ENCODE results near the gene MAD1L1.

Gene MAD1L1

DNA sequence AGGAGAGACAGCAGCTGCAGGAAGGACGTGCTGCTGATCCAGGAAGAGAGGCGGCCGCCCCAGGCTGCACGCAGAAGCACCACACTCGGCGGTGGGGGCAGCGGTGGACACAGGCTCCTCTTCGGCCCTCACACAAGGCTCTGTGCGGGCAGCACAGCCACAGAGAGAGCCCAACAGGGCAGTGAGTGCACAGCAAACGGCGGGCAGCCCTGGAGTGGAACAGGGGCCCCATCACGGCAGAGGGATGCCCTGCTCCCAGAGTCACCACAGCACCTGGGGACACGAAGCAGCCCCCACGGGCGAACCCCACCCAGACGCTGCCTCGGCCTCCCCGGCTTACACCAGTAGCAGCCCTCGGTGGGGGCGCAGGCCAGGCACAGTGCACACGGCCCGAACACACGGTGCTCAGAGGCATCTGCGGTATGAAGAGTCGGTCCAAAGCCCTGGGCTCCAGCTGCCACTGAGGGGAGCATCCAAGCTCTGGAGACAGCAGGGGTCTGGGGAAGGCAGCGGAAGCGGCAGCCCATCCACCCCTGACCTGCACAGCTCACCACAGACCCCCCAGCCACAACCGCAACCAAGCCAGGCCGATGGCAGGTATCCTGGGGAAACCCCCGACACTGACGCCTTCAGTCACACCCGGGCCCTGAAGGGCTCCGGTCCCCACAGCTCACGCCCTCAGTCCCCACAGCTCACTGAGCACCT, 26.1 kb upstream of the MAD1L1 start:
- in situ Hi-C loops (cut with MboI; ENCODE audit: low sequenced_read_pairs), result no loop called here

DNA sequence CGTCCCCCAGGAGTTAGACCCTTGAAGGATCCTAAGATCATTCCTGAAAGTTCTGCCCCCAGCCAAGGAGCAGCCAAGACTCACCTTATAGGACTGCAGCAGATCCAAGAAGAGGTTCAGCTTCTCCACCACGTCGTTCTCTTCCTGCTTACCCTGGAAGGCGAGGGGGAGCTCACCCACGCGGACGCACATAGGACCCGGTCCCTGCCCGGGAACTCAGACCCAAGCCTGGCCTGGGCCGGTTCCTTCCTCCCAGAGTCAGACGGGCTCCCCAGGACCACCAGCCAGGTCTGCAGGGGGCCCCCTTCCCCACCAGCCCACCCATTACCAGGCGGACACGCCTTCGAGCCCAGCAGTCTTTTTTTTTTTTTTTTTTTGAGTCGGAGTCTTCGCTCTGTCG, 24.9 kb upstream of the MAD1L1 start:
- in situ Hi-C loops (cut with MboI; ENCODE audit: low sequenced_read_pairs), result no loop called here

DNA sequence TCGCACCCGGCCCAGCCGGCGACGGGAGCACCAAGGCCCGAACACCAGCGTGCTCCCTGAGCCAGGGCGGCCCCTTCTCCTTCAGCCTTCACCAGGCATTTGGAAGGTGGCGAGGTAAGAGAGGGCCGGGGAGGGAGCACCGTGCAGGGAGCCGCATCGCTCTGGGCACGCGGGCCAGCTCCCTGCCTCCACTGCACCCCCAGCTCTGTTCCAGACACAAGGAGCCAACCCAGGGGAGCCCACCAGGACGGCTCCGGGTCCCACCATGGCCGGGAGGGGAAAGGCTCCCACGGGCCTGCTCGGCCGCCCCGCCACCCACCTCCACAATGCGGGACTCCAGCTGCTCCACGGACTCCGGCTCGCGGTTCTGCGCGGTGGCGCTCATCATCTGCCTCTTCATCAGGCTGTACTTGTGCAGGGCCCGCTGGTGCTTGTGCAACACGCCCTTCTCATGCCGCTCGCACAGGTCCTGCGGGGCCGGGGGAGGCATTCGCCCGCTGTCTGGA, 24.4 kb upstream of the MAD1L1 start:
- in situ Hi-C loops (cut with MboI; ENCODE audit: low sequenced_read_pairs), result no loop called here

GRCh38 chr7:2256306-2257045, 23.7 kb upstream of the MAD1L1 start:
- in situ Hi-C loops (cut with MboI; ENCODE audit: low sequenced_read_pairs), result no loop called here

DNA sequence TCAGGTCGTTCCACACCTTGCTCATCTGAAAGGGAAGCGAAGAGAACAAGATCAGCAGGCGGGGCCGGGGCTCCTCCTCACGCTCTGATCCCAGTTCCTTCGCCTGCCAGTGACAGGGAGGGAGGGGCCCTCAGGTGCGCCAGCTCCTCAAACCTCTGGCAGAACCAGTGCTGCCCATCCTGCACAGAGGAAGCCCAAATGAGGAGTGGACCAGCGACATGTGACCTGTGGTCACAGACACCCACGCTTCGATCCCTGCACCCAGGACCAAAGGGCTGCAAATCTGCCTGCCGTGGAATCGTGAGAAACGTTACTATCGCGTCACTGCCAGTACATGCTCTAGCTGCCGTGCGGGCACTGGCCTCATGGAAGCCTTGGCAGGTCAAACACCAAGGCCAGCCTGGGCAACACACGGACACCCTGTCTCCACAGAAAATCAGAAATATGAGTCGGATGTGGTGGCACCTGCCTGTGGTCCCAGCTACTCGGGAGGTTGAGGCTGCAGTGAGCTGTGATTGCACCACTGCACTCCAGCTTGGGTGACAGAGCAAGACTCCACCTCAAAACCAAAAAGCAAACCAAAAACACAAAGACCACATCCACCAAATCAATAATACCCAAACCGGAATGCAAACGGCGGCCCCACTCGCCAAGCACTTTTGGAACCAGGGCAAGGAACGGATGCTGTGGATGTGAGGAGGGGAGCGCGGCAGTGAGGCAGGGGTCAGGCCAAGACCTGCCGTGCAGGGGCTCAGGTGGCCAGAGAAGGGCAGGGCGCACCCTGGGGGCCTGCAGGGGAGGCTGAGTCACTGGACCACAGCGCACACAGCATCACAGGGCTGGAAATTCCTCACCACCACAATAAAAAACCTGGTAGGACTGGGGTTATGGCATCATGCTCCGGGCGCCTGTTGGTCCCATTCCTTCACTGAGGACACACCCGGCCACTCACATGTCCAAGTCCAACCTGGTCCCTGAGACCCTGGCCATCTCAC, 22.7 kb upstream of the MAD1L1 start:
- in situ Hi-C loops (cut with MboI; ENCODE audit: low sequenced_read_pairs), result no loop called here

- in situ Hi-C loops (cut with MboI; ENCODE audit: low sequenced_read_pairs), result no loop called here
Observed at GRCh38 chr7:2254429-2255144, 21.8 kb upstream of the MAD1L1 start.

DNA sequence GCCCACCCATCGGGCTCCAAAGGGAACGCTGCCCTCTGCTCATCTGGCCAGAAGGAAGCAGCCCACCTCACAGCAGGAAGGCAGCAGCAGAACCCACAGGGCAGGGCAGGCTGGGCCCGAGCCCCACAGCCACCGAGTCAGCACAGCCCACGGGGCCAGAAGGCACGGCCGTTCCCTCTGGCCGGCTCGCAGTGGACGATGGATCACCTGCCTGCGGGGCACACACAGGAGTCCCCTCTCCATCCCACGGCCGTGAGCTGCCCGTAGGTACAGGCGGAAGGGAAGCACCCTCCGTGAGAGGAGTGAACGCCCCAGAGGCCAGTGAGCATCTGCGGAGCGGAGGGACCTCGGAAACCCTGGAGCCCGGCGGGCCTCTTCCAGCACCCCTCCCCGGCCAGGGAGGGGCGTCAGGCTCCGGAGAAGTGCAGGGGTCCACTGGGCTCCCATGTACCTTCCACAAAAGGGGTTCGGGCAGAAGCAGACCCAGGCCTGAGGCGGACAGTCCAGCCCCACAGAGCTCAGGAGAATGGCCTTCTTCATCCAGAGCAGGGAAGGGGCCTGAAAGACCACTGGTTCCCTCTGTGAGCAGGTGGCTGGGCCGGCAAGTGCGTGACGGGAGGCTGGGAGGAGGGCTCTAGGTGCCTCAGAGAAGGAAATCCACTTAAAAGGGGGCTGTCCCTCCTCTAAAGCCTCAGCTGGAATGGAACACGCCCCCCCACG, 20.9 kb upstream of the MAD1L1 start:
- in situ Hi-C loops (cut with MboI; ENCODE audit: low sequenced_read_pairs), result no loop called here

- in situ Hi-C loops (cut with MboI; ENCODE audit: low sequenced_read_pairs), result no loop called here
Observed at GRCh38 chr7:2253021-2253420, 20.3 kb upstream of the MAD1L1 start.

DNA sequence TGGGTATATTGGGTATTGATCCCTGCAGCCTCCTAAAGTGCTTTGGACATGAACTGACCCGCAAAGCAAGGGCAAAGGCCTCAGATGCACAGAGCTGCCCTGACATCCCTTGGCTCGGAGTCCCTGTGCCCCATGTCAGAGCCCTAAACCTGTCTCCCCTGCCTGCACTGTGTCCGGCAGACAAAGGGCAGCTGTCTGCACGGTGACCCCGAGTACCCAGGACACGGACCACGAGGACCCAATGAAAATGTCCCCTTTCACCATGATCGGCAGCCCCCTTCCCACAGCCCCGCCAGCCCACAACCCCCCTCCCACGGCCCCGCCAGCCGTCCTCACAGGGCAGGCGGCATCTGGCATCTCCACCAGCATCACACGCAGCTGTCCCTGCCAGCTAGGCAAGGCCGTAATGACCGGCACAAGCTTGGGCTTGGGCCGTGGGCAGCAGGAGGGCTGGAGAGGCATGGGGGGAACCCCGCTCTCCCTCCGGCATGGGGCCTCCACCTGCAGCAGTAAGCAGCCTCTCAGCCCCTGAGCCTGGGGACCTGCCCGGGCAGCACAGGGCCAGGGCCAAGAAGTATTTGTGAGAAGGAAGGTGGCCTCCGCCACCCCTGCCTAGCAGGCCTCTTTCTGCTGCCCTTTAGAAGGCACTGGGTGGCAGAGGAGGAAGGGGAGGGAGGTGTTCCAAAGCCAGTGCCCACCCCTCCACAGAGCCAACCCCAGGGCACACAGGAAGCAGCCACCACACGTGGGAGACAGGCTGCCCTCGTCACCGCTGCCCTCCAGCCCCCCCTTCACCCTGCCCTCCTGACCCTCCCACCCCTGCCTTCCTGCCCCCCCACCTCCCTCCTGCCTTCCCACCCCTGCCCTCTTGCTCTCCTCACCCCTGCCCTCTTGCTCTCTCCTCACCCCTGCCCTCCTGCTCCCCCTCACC, 19.4 kb upstream of the MAD1L1 start:
- in situ Hi-C loops (cut with MboI; ENCODE audit: low sequenced_read_pairs), result no loop called here

- in situ Hi-C loops (cut with MboI; ENCODE audit: low sequenced_read_pairs), result no loop called here
Observed at GRCh38 chr7:2251381-2251780, 18.6 kb upstream of the MAD1L1 start.

- in situ Hi-C loops (cut with MboI; ENCODE audit: low sequenced_read_pairs), result no loop called here
Observed at GRCh38 chr7:2249744-2250323, 17.1 kb upstream of the MAD1L1 start.

GRCh38 chr7:2248984-2249694, 16.4 kb upstream of the MAD1L1 start:
- in situ Hi-C loops (cut with MboI; ENCODE audit: low sequenced_read_pairs), result no loop called here

DNA sequence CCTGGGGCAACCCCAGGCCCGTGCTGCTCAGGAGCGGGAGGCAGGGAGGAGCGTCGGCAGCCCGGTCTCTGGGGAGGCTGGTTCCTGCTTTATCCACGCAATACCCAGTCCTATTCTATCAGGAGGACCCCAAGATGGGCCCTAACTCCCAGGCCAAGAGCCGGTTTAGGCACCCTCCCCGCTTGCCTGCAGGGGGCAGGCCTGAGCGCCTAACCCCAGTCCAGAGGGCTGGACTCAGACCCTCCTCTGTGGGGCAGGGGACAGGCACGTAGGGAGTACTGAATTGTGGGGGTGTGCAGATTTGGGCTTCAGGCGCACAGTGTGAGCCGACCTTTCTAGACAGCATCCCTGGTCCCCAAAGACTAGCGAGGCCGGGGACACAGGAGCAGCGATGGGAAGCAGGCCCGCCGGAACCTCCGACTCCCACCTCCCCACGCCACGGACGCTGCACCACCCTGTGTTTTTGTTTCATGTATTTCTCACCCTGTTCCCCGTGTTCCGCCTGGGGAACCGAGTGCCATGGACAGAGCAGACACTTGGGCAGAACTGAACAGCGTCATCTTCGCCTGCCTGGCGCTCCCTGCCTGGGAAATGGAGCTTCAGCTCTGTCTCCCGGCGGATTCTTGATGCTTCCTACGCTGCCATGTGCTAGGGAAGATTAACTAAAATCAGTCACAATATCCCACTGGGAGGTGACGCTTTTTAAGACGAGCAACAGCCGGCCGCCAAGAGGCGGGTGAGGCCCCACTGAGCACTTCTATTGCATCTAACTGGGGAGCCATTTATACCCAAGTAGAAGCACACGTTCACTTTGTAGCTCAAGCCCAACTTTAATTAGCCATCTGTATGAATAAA, 14.6 kb upstream of the MAD1L1 start:
- in situ Hi-C loops (cut with MboI; ENCODE audit: low sequenced_read_pairs), result no loop called here

GRCh38 chr7:2245883-2246675, 13.3 kb upstream of the MAD1L1 start:
- in situ Hi-C loops (cut with MboI; ENCODE audit: low sequenced_read_pairs), result no loop called here

GRCh38 chr7:2244404-2244995, 11.8 kb upstream of the MAD1L1 start:
- in situ Hi-C loops (cut with MboI; ENCODE audit: low sequenced_read_pairs), result no loop called here

DNA sequence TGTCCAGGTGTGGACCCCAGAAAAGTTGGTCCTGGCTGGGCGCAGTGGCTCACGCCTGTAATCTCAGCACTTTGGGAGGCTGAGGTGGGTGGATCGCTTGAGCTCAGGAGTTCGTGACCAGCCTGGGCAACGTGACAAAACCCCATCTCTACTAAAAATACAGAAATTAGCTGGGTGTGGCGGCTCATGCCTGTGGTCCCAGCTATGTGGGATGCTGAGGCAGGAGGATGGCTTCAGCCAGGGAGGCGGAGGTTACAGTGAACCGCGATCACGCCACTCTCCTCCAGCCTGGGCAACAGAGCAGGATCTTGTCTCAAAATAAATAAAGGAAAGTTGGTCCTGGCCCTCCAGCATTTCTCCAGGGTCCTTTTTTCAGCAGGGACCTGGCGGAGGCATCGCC, 10.7 kb upstream of the MAD1L1 start:
- in situ Hi-C loops (cut with MboI; ENCODE audit: low sequenced_read_pairs), result no loop called here

Measured in HL-60/S4 treated with retinoic acid at 250 ng/mL for 4 days and 3 days (cell line).